LHCN-M2 (cell line): ENCODE results near the gene P4HTM. TPM values are rescaled to one million over a fixed set of nuclear protein-coding genes. Genes with fewer than 3 reads are reported as not detected.

Experiments
- DNase-seq: peaks from one replicate; pipeline ENCODE4 v3.0.0-alpha.2; 2012; ENCODE audit warnings: low read depth
- total RNA-seq: library from RNA; depleted of rRNA; stranded (reverse); fragments of >200 nt; gene quantifications from 2 replicates; pipeline ENCODE4 v1.2.3, GENCODE V29; 2014

P4HTM gene
- total RNA-seq, 1 experiment from 2014 or later, result 21.0 TPM

GRCh38 chr3:48984663-48985062, 5.4 kb upstream of the P4HTM start:
- no peak for DNase-seq

DNA sequence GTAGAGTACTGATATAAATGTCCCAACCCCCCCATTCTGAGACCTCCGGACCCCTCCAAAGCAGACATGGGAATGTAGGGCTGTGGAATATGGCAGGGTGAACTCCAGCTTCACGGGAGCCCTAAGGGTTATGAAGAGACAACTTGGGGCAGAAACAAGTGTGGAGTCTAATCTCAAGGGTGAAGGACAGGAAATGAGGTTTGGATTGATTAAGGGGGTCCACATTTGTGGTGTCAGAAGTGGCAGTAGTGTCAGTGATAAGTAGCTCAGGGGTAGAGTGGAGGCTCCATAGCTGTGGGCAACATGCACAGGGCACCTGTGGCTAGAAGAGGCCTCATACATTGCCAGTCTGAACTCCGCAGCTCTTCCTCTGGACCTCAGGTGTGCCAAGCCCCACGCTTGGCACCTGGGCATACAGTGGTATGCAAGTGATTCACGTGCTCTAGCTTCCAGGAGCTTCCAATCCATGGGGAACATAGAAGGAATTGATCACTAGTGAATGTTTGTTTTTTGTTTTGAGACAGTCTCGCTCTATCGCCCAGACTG, 4.1 kb upstream of the P4HTM start:
- no peak for DNase-seq

GRCh38 chr3:48989126-48989795, 780 bp upstream of the P4HTM start:
- DNase-seq, result no peak

- DNase-seq, result no peak
Observed at GRCh38 chr3:48990636-48991469, 812 bp downstream of the P4HTM start.

GRCh38 chr3:48991851-48992545, 2.0 kb downstream of the P4HTM start:
- DNase-seq, result no peak

DNA sequence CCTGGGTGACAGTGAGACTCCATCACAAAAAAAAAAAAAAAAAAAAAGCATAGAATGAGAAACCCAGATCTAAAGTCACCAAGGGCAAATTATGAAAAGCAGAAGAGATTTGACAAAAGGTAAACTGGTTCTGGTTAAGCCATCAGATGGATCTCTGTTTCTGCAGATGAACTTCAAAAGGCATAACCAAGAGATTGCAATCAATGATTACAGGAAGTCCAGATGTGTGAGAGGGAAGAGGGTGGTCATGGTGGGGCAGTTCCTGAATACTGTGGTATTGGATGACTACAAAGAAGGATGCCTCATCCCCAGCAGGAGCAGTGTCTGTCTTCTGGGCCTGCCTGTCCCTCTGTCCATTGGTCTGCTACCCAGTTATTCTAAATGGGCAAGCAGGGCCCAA, 3.8 kb downstream of the P4HTM start:
- no peak for DNase-seq

DNA sequence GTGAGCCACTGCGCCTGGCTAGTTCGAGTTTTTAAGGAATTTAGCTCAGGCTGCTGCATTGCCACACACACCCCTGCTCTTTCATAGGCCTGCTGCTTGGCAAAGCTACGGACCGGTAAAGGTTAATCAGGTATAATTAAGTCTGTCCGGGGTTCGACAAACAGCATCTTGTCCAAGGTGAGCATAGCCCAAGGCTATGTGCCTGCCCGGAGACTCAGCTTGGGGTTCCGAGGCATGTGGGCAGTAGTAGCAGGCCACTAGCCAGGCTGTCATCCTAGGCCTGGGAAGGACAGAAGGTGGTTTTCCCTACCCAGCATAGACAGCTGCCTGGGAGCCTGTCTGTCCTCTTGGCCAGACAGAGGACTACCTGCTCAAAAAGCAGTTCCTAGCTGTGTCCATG, 6.6 kb downstream of the P4HTM start:
- DNase-seq, result no peak

- no peak for DNase-seq
Observed at GRCh38 chr3:48997102-48997635, 7.1 kb downstream of the P4HTM start.

- no peak for DNase-seq
Observed at GRCh38 chr3:48997714-48998637, 7.9 kb downstream of the P4HTM start.

- no peak for DNase-seq
Observed at GRCh38 chr3:48999085-48999858, 9.2 kb downstream of the P4HTM start.

DNA sequence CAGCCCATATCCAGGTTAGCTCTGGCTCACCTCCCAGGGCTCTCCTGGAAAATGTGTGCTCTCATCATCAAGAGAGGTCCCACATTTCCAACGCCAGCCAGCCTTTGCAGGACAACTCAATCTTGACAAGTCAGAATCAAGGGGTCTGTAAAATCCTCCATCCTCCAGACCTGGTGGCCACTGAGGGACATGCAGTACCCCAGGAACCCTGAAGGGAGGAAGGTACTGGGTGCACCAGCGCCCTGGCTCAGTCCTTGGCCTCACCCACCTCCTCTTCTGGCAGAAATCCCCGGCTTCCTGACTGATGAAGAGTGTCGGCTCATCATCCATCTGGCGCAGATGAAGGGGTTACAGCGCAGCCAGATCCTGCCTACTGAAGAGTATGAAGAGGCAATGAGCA, 11.1 kb downstream of the P4HTM start:
- no peak for DNase-seq

DNA sequence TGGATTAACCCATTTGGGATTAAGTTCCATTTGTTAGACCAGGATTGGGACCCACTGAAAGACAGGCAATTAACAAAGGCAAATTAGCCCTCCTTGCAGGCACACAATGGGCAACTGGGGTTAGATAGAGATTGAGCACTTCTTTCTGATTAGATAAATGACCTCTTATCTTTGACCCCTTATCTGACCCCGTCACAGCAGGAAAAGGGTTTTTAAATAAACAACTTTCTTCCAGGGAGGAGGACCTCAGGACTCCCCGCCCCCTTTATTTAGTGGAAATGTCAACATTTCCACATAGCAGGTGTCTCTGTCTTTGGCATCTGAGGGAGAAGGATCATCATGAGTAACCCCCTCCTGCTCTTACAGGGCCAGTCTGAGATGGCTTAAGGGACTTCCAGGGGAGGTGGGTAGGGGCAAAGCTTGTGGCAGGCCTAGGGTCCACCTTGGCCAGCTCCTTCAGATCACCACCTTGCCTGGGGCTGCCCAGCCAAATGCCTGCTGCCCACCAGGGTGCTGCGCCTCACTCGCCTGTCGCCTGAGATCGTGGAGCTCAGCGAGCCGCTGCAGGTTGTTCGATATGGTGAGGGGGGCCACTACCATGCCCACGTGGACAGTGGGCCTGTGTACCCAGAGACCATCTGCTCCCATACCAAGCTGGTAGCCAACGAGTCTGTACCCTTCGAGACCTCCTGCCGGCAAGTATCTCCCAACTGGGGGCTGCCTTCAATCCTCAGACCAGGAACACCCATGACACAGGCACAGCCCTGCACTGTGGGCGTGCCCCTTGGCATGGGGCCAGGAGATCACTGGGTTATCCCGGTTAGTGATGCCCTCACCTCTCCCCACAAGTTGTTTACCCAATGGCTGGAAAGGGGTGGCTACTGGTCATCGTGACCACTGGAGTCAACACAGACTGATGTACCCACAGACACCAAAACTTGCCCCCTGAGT, 14.6 kb downstream of the P4HTM start:
- no peak for DNase-seq

DNA sequence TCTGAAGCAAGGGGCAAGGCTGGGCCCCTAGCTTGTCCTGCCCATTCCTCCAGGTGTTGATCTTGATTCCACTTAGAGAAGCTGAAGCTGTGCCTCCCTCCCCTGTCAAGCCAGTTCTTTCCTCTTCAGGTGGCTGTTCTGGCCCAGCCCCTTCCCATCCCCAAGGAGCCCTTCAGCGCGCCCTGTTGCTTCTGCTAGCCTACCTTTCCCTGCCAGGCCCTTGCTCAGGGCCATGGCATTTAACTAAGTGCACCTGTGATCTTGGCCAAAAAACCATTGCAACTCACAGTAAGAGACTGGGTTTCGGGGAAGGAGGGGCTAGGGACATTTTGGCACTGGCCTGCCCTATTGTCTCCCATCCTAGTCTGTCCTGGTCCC, 15.3 kb downstream of the P4HTM start:
- no peak for DNase-seq

- DNase-seq, result no peak
Observed at GRCh38 chr3:49005998-49006397, 16.0 kb downstream of the P4HTM start.

GRCh38 chr3:49006408-49007067, 16.5 kb downstream of the P4HTM start:
- DNase-seq, result no peak

GRCh38 chr3:49007068-49007770, 17.2 kb downstream of the P4HTM start, which contains the start of gene WDR6:
TSS of gene WDR6 (plus strand) at chr3:49007391. CDS start at chr3:49007432, 41 bp downstream.
- DNase-seq, result peak; percentile 96

DNA sequence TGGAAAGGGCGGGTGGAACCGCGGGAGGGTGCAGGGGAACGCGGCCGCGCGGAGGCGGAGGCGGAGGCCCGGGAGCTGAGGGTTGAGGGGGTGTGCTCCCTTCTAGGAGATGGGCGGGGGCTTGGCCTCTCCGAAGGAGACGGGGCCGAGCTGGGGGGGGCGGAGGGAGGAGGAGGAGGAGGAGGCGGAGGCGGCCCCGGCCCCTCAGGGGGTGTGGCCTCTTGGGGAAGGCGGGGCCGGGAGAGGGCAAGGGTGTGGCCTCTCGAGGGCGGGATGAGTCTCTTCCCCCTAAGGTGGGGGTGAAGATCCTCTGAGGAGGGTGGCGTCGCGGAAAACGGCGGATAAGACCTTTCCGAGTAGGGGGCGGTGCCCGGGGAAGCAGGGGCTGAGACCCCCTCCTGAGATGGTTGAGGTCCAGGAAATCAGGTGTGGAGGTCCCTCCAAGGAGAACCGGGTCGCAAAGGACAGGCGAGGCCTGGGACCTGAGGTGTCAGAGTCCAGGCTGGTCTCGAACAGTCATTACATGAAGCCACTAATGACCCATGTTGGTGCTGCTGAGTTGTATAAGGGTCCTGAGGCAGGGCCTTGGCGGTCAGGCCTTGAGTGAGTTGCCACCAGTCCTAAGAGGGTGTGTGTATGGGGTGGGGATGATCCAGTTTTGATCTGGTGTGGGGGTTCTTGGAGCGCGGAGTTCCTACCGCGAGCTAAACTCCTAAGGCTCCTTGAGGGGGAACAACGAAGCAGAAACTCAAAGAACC, 17.9 kb downstream of the P4HTM start:
- DNase-seq, result peak; percentile 83
